ENCODE data around the gene TTC3.
"Not testable (repeated sequence)": the region's sequence is repeated elsewhere in the genome, so short reads cannot be mapped to it uniquely, and the experiment has no call there.

The TTC3 gene

DNA sequence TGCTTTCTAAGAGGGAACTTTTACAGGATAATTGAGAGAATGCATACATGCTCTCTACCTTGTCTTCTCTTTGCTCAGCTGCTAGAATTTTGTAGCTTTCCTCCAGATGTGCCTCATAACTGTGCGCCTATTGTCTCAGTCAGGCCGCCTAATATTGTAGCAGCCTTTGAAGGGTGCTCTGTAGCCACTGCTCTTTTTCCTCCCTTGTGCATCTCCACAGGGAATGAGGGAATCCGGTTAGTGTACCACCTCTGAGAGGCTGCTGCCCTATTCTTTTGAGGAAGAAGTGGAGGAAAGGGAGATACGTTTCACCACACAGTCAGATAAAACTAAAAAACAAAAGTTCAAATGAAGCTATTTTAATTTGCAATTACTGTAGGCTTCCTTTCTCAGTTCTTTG, 22.8 kb downstream of the TTC3 start:
- DNase-seq = no peak

DNA sequence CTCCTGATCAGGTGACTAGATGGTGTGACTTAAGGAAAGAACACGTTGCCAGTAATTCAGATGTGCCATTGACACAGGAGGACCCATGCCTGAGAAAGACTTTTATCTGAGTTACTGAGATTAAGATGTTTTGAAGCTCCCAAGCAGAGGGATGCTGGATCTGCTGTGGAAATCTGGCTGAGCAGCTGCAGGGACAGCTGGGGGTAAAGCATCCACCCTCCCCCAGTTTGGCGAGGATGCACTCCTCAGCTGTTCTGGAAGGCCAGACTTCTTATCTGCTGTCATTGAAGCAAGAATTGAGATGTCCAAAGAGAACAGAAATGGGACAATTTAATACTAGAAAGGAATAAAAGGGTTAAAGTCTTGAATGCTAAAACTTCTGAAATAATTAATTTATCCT, 25.7 kb downstream of the TTC3 start:
- DNase-seq = no peak

GRCh38 chr21:37100316-37100715, 27.3 kb downstream of the TTC3 start:
- no peak for DNase-seq

DNA sequence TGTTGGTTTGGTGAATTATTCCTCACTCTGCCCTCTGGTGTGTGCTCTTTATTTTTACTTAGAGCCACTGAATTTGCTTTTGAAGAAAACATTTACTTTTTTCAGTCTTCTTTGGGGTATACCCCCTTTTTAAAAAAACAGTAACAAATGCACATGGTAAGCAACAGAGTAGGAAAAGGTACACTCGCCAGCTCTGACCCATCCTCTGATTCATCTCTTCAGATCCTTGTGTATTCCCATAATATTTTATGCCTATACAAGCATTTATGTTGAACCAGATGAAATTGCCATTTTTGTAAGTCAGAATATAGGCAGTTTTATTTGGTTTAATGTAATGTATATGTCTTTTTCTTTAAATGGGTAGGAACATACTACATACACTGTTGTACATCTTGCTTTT, 28.3 kb downstream of the TTC3 start:
- DNase-seq = no peak

DNA sequence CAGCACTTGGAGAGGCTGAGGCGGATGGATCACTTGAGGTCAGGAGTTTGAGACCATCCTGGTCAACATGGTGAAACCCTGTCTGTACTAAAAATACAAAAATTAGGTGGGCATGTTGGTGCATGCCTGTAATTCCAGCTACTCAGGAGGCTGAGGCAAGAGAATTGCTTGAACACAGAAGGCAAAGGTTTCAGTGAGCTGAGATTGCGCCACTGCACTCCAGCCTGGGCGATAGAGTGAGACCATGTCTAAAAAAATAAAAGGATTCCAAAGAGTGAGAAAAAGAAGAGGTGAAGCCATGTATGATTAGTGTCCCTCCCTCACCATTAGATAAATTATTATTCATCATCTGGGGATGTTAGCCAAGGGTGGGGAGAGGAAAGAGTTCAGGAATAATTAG, 29.7 kb downstream of the TTC3 start:
- DNase-seq = not testable (repeated sequence)

GRCh38 chr21:37106998-37107397, 33.9 kb downstream of the TTC3 start:
- DNase-seq = no peak

DNA sequence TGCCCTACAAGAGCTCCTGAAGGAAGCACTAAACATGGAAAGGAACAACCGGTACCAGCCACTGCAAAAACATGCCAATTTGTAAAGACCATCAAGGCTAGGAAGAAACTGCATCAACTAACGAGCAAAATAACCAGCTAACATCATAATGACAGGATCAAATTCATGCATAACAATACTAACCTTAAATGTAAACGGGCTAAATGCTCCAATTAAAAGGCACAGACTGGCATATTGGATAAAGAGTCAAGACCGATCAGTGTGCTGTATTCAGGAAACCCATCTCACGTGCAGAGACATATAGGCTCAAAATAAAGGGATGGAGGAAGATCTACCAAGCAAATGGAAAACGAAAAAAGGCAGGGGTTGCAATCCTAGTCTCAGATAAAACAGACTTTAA, 38.0 kb downstream of the TTC3 start:
- not testable (repeated sequence) for DNase-seq

DNA sequence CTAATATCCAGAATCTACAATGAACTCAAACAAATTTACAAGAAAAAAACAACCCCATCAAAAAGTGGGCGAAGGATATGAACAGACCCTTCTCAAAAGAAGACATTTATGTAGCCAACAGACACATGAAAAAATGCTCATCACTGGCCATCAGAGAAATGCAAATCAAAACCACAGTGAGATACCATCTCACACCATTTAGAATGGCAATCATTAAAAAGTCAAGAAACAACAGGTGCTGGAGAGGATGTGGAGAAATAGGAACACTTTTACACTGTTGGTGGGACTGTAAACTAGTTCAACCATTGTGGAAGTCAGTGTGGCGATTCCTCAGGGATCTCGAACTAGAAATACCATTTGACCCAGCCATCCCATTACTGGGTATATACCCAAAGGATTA, 41.2 kb downstream of the TTC3 start:
- DNase-seq = not testable (repeated sequence)

DNA sequence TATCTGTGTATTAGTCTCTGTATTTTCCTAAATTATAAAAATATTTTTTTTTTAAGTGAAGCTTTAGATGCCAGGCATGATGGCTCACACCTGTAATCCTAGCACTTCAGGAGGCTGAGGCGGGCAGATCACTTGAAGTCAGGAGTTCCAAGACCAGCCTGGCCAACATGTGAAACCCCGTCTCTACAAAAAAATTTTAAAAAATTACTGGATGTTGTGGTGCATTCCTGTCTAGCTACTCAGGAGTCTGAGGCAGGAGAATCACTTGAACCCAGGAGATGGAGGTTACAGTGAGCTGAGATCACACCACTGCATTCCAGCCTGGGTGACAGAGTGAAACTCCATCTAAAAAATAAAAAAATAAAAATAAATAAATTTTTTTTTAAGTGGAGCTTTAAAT, 43.4 kb downstream of the TTC3 start:
- DNase-seq = not testable (repeated sequence)

DNA sequence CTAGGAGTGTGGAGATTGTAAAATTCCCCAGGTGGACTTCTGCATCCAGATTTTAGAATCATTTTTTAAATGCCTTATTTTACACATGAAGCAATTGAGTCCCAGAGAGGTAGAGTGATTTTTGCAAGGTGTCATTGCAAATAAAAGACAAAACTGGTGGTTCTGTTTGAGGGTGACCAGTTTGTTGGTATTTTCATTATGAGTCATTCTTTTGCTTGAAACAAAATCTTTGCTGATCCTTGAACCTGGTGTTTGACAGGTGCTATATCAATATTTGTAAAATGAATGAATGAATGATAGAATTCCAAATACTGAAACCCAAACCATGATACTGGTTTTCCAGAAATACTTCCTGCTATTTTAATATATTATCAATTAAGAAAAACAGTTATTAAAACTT, 44.1 kb downstream of the TTC3 start:
- no peak for DNase-seq

GRCh38 chr21:37118187-37118826, 45.3 kb downstream of the TTC3 start:
- DNase-seq = no peak

- DNase-seq = no peak
Observed at GRCh38 chr21:37119421-37120218, 46.6 kb downstream of the TTC3 start.

- no peak for DNase-seq
Observed at GRCh38 chr21:37128076-37128475, 55.0 kb downstream of the TTC3 start.

- no peak for DNase-seq
Observed at GRCh38 chr21:37130971-37131370, 57.9 kb downstream of the TTC3 start.

DNA sequence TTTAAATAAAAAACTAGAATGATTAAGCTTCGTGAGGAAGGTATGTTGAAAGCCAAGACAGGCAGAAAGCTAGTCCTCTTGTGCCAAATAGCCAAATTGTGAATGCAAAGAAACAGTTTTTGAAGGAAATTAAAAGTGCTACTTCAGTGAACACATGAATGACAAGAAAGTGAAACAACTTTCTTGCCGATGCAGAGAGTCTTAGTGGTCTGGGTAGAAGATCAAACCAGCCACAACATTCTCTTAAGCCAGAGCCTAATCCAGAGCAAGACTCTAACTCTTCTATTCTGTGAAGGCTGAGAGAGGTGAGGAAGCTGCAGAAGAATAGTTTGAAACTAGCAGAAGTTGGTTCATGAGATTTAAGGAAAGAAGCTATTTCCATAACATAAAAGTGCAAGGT, 63.2 kb downstream of the TTC3 start:
- DNase-seq = no peak

DNA sequence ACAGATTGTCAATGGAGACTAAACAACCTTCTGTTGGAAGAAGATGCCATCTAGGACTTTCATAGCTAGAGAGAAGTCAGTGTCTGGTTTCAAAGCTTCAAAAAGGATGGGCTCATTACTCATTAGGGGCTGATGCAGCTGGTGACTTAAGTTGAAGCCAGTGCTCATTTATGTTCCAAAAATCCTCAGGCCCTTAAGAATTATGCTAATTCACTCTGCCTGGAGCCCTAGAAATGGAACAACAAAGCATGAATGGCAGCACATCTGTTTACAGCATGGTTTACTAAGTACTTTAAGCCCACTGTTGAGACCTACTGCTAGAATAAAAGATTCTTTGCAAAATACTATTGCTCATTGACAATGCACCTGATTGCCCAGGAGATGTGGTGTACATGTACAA, 63.7 kb downstream of the TTC3 start:
- DNase-seq = no peak

DNA sequence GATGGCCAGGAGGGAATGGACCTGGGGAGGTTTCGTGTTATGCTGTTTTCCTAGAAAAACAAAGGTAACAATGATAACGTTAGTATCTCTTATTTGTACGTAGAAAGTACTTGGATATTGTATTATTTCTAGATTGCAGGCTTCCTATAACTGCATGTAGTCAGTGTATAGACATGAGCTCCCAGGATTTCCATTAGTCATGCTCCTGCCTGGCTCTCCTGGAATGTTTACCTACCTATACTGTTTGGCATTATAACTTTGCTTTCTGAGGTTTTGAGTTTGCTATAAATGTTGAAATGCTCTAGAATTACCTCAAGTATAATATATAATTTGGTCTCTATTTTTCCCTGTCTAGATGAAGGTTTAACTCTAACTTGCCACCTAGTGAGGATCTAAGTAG, 66.1 kb downstream of the TTC3 start:
- no peak for DNase-seq

DNA sequence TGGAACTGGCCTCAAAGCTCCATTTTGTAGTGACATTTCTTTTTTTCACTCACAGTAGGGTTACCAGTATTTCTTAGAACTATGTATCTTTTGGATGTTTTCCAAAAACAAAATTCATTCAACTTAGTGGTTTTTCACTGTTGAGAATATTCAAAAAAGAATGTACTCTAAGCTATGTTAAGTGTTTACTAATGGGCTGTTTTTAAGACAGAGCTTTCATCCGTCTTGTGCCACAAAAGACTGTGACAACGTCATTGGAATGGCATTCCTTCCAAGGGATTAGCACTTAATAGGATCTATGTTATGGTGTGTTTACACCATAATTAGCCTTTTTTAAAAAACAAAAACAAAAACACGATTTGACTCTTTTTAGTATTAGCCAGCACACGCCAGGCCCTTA, 66.8 kb downstream of the TTC3 start:
- no peak for DNase-seq

DNA sequence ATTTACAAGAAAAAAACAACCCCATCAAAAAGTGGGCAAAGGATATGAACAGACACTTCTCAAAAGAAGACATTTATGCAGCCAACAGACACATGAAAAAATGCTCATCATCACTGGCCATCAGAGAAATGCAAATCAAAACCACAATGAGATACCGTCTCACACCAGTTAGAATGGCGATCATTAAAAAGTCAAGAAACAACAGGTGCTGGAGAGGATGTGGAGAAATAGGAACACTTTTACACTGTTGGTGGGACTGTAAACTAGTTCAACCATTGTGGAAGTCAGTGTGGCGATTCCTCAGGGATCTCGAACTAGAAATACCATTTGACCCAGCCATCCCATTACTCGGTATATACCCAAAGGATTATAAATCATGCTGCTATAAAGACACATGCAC, 70.3 kb downstream of the TTC3 start:
- DNase-seq = not testable (repeated sequence)

DNA sequence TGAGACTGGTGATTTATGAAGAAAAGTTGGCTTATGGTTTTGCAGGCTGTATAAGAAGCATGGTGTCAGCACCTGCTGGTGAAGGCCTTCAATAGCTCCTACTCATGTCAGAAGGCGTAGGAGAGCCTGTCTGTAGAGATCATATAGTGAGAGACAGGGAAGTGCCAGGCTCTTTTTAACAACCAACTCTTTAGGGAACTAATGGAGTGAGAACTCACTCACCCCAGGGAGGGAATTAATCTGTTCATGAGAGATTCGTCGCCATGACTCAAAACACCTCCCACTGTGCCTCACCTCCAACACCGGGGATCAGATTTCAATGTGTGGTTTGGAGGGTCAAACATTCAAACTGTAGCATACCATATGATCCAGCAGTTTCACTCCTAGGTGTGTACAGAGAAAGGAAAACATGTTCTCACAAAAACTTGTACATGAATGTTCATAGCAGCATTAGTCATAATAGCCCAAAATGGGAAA, 72.6 kb downstream of the TTC3 start:
- DNase-seq = no peak

DNA sequence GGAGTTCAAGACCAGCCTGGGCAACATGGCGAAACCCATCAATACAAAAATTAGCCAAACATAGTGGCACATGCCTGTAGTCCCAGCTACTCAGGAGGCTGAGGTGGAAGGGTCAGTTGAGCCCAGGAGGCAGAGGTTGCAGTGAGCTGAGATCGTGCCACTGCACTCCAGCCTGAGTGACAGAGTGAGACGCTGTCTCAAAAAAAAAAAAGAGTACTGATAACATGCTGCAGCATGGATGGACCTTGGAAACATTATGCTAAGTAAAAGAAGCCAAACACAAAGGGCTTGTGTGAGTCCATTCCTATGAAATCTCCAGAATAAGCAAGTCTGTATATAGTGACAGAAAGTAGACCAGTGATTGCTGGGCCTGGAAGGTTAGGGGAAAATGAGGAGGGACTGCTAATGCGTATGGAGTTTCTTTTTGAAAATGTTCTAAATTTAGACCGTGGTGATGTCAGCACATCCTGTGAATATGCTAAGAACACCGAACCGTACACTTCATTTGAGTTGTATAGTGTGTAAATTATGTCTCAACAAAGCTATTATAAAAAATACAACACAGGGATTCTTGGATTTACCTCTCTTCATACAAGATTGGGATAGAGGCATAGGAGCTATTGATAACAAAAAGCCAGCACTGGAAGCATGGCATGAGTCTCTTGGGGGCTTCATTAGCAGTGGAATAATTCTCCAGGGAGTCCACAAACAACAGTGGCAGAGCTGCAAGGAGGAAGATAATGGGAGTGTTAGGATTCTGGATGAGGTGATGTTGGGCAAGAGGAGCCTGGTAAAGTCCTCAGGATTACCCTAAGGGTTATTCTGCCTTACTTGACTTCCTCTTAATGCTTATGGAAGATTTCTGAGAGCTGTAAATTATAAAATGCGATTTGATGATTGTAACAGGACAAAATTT, 73.5 kb downstream of the TTC3 start:
- peak in 1 of 2 donors; percentile 37 for DNase-seq

GRCh38 chr21:37149411-37149810, 76.4 kb downstream of the TTC3 start:
- DNase-seq = no peak

GRCh38 chr21:37153196-37153934, 80.3 kb downstream of the TTC3 start:
- no peak for DNase-seq

All from inflammatory macrophage treated with lipopolysaccharide for 1 hour (primary cell).